Activated T-cell treated with anti-CD3 and anti-CD28 coated beads for 24 hours (primary cell): ENCODE measurements around the gene CRKL.
"Not testable (repeated sequence)": the region's sequence is repeated elsewhere in the genome, so short reads cannot be mapped to it uniquely, and the experiment has no call there.

Experiments used
- DNase-seq: peaks from one replicate; pipeline ENCODE4 v3.0.0-alpha.2; 2020; ENCODE audit warnings: low read depth

Gene CRKL

DNA sequence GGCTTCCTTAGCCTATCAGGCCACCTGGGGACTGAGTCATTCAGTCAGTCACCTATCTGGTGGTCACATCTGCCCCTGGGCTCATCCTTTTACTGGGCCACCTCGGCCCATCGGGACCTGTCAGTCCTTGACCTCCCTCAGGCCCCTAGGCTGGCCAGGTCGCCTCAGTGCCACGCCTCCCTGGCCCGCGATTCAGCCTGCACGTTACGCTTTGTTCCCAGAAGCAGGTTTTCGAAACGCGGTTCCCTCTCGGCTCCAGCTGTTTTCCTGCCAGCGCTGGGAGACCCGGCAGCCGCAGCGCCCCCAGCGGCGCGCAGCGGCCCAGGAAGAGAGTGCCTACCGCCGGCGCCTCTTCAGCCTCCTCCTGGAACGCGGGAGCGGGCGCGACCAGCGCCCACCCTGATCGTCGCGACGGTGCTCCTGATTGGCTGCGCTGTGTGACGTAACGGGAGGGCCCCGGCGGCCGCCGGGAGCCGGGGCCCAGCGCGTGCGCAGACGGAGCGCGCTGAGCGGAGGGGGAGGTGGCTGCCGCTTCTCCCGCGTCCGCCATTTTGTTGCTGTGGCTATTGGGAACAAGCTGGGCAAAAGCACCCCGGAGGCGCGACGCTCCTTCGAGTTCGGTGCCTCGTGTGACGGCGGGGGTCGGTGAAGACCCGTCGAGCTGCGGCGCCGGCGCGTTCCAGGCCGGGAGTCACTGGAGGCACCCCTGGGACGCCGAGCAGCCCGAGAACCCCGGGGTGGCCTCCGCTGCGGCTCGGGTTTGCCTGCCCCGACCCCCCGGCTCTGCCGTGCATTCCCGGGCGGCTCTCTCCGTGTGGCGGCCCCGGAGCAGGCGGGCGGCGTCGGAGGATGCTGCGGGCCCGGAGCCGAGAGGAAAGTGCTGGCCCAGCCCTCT lies at the start of gene CRKL:
Gene CRKL, plus strand, starts transcription at position 492 of the 895 bp plus-strand sequence. CDS start 528 bp downstream, outside the sequence.
- peak; percentile 93 for DNase-seq

GRCh38 chr22:20868025-20868962 lies 48.9 kb upstream of the CRKL start:
- no peak for DNase-seq

DNA sequence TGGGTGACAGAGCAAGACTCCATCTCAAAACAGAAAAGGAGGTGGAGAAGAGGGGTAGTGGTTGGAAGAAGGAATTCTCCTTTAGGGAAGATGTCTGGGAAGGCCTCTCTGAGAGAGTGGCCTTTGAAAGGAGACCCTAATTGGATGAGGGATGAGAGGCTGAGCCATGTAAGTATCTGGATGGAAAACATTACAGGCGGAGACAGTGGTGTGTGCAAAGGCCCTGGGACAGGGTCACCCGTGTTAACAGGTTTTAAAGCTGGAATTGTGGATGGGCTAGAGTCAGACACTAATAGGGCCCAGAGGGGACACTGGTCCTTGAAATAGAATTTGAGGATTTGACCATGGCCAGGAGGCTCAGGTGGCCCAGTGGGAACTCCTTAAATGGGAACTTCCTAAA lies 48.0 kb upstream of the CRKL start:
- DNase-seq: no peak

DNA sequence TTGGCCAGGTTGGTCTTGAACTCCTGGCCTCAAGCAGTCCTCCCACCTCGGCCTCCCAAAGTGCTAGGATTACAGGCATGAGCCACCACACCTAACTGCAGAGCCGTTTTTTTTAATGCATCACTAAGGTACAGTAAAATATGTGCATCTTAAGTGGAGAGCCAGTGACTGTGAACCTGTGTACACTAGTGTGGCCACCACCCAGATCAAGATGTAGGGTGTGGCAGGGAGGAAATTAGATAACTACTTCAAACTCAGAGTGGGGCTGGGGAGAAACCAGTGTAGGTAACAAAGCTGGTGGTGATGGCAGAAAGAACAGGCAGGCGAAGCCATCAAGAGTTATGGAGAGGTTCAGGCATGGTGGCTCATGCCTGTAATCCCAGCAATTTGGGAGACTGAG lies 44.0 kb upstream of the CRKL start:
- DNase-seq: no peak

DNA sequence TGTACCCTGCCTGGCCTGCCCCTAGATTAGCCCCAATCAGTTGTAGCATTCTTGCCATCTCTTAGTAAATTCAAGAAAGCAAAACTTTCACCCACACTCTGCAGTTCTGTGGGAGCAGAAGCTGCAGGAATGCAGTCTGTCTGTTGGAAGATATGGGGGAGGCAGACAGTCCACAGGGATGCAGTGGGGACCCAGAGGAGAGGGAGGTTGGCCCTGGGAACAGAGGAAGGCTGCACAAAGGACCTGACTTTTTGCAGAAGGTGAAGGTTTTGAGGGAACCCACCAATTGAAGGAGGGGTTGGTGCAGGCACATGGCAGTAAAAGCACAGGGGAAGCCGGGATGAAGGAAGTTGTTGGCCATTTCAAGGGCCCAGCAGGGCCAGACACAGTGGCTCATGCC lies 41.9 kb upstream of the CRKL start:
- no peak for DNase-seq

DNA sequence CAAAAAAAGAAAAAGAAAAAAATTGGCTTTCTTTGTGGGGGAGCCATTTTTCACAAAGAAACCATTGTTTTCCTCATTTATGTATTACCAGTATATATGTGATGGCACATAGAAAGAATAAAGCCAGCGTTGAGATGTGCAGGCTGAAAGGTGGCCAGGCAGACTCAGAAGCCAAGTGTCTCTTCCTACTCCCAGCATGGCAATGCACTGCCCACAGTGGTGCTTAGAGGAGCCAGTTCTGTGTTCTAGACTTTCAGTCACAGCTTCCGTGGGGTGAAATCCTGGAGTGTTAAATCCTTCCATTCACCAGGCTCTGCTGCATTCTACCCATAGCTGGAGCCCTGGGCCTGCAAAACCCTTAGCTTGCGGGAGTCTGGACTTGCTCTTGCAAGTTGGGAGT lies 39.5 kb upstream of the CRKL start:
- no peak for DNase-seq

- no peak for DNase-seq
Observed at GRCh38 chr22:20881231-20881630, 36.0 kb upstream of the CRKL start.

- DNase-seq: no peak
Observed at GRCh38 chr22:20881869-20882815, 35.1 kb upstream of the CRKL start.

- DNase-seq: no peak
Observed at GRCh38 chr22:20882855-20883254, 34.4 kb upstream of the CRKL start.

GRCh38 chr22:20884454-20884853 lies 32.8 kb upstream of the CRKL start:
- DNase-seq: no peak

DNA sequence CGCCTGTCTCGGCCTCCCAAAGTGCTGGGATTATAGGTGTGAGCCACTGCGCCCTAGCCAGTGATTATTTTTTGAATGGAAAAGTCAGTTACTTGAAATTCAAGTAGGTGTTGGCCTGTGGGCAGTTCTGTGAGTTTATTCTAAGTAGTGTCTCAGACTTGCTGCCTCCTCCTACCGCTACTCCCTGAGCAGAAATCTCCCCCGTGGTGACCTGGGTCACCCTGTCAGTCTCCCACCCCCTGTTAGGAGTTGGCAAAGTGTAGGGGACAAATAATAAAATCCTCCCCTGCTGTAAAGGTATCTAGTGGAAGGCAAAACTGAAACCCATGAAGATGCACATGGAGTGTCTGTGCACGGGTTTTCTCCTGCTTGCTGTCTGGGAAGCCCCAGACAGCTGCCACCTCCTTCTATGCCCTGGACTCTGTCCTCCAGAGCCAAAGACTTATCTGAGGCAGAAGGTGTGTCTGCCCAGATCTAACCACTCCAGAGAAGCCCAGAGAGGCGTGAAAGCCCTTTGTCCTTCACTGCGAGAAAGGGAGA lies 32.1 kb upstream of the CRKL start:
- DNase-seq: no peak

GRCh38 chr22:20885557-20886323 lies 31.5 kb upstream of the CRKL start:
- DNase-seq: peak; percentile 7

DNA sequence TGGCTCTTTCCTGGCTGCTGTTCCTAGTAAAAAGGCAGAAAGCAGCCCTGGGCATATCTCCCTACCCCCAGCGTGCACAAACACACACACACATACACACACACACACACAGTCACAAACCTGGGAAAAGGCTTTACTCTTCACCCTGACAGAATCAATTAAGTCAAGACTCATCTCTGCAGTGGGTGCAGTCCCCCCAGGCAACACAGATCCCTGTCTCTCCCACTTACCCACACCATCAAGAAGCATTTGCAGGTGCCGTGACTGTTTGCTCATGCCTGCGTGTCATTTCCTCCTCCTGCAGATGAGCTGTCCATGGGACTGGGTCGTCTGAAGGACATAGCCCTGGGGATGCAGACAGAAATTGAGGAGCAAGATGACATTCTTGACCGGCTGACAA lies 29.8 kb upstream of the CRKL start:
- no peak for DNase-seq

- no peak for DNase-seq
Observed at GRCh38 chr22:20889025-20889704, 28.0 kb upstream of the CRKL start.

DNA sequence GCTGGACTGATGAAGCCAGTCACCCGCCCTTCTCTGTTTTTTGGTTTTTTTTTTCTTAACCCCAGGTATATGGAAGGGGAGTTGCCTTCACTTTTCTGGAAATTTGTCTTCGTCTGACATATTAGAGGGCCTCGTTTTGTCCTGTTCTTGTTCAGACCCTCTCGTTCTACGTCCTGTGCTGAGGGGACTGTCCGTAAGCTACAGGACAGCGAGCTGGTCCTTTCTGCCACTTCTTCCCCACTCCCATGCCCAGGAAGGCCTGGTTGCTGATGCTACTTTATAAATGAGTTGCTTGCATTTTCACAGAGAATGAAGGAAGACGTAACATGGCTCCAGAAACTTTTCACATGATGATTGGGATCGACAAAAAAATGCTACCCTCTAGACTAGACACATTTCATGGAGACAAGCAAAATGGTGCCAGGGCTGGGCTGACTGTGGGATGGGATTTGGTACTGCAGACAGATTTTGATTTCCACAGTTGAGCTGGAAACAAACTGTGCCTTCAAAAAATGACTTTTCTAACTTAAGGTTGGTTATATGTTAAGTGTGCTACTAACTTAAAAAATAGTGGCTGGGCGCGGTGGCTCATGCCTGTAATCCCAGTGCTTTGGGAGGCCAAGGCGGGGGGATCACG lies 27.2 kb upstream of the CRKL start:
- no peak for DNase-seq

- DNase-seq: no peak
Observed at GRCh38 chr22:20890975-20891374, 26.2 kb upstream of the CRKL start.

DNA sequence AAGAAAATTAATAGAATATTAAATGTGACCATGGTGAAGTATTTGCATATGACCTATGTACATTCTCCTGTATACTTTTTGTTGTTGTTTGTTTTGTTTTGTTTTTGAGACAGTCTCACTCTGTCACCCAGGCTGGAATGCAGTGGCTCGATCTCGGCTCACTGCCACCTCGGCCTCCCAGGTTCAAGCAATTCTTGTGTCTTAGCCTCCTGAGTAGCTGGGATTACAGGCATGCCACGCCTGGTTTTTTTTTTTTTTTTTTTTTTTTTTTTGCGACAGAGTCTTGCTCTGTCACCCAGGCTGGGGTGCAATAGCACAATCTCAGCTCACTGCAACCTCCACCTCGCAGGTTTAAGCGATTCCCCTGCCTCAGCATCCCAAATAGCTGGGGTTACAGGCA lies 19.5 kb upstream of the CRKL start:
- not testable (repeated sequence) for DNase-seq

GRCh38 chr22:20899827-20900423 lies 17.3 kb upstream of the CRKL start:
- DNase-seq: no peak
